Sigmoid colon (tissue), 7 donors: ENCODE results near the gene ATP4B. TPM values are rescaled to one million over a fixed set of nuclear protein-coding genes. Genes with fewer than 3 reads are reported as not detected.
A peak's percentile ranks its signal among the peaks of the same experiment; 100 is the strongest.

Source experiments
- DNase-seq: peaks from one replicate; pipeline ENCODE4 v3.0.0-alpha.2; 2019
- H3K27ac ChIP-seq, 4 donors: fragments of 200-600 bp; sonication (generic); one replicate each; pipeline ENCODE4 v1.5.1; 2016 to 2019; ENCODE audit warnings: mild to moderate bottlenecking in 1 of 4
- H3K27me3 ChIP-seq, 3 donors: fragments of 200-600 bp; sonication (generic); one replicate each; pipeline ENCODE4 v1.5.1; 2019; ENCODE audit warnings: mild to moderate bottlenecking in 1 of 3
- H3K36me3 ChIP-seq, 4 donors: fragments of 200-600 bp; sonication (generic); one replicate each; pipeline ENCODE4 v1.5.1; 2016 to 2019
- H3K4me1 ChIP-seq, 4 donors: fragments of 200-600 bp; sonication (generic); one replicate each; pipeline ENCODE4 v1.5.1; 2017 to 2019
- H3K4me3 ChIP-seq, 4 donors: fragments of 200-600 bp; sonication (generic); one replicate each; pipeline ENCODE4 v1.5.1; 2017 to 2019; ENCODE audit warnings: mild to moderate bottlenecking in 2 of 4, moderate library complexity in 1 of 4
- H3K9me3 ChIP-seq, 4 donors: fragments of 200-600 bp in 3 of 4; sonication (generic) in 3 of 4; one replicate each; pipeline versions ENCODE4 v1.5.1 to v1.6.1; 2013 to 2019
- CTCF ChIP-seq, 4 experiments: fragments of 450-650 bp in 3 of 4; fragments of 200-600 bp in 1 of 4; IDR thresholded peaks; one replicate each; pipeline ENCODE4 v1.5.1; 2016 to 2019; ENCODE audit warnings: antibody characterized with exemption in 4 of 4, mild to moderate bottlenecking in 3 of 4, moderate library complexity in 2 of 4
- EP300 ChIP-seq, 4 donors: sonication (generic); formaldehyde crosslinking; IDR thresholded peaks; one replicate each; pipeline ENCODE4 v1.6.1; 2017; ENCODE audit warnings: antibody characterized with exemption in 4 of 4
- POLR2A ChIP-seq, 2 donors: fragments of 450-650 bp; IDR thresholded peaks; one replicate each; pipeline ENCODE4 v1.6.1; 2016; ENCODE audit warnings: antibody characterized with exemption in 2 of 2, mild to moderate bottlenecking in 2 of 2, moderate library complexity in 2 of 2
- POLR2AphosphoS5 ChIP-seq, 4 donors: sonication (generic); formaldehyde crosslinking; IDR thresholded peaks; one replicate each; pipeline ENCODE4 v1.6.1; 2017; ENCODE audit warnings: antibody characterized with exemption in 4 of 4
- WGBS, 2 donors: extraction: QIAGEN DNeasy Blood & Tissue Kit; methylation state at CpG; one replicate each; pipeline ENCODE4 v1.1.7; 2013; 5-methylcytosine and 5-hydroxymethylcytosine counted together
- intact Hi-C: fragments of 100-400 bp; cut with DNase I; formaldehyde crosslinking; loops from one replicate; pipeline ENCODE4 v1.15.1; 2023
- polyA plus RNA-seq, 3 donors: library from polyadenylated mRNA; stranded (reverse); fragments of 200-250 nt; gene quantifications; one replicate each; pipeline ENCODE4 v1.2.3, GENCODE V29; 2013
- total RNA-seq, 4 donors: library from RNA; depleted of rRNA; stranded (reverse); fragments of >200 nt; gene quantifications; one replicate each; pipeline ENCODE4 v1.1.0, GENCODE V29; 2016
- donor health status: healthy with polysubstance abuse.
- donor health status: Bipolar disorder and iron deficiency.
- donor health status: healthy.

Gene ATP4B
- total and polyA plus RNA-seq, 7 donors, result not detected

GRCh38 chr13:113655346-113656002, 2.5 kb downstream of the ATP4B start:
- WGBS, 2 donors, result 88 to 90% methylated on average over 15 of the region's 15 CpGs
- H3K36me3 ChIP-seq, result no peaks in the 10 kb centered on the region
- no peaks in the 10 kb centered on the region for H3K27me3 ChIP-seq
- TF ChIP-seq POLR2A (IDR thresholded peaks at IDR 0.05) (no peak), CTCF (IDR thresholded peaks at IDR 0.05) (no peak), POLR2AphosphoS5 (IDR thresholded peaks at IDR 0.05) (no peak), EP300 (IDR thresholded peaks at IDR 0.05) (no peak)
- intact Hi-C loops, result no loop called here
- no peaks in the 10 kb centered on the region for H3K9me3 ChIP-seq
- no peaks in the 10 kb centered on the region for H3K4me1 ChIP-seq
- H3K4me3 ChIP-seq, result no peak overlapping the region
- DNase-seq, result peak; percentile 45
- H3K27ac ChIP-seq, result no peak overlapping the region

GRCh38 chr13:113654591-113655345, 3.2 kb downstream of the ATP4B start:
- H3K9me3 ChIP-seq, result no peaks in the 10 kb centered on the region
- H3K4me1 ChIP-seq, result no peaks in the 10 kb centered on the region
- H3K4me3 ChIP-seq, result no peak overlapping the region
- H3K27me3 ChIP-seq, result no peaks in the 10 kb centered on the region
- DNase-seq, result peak; percentile 42
- TF ChIP-seq POLR2AphosphoS5 (IDR thresholded peaks at IDR 0.05), result no peak
- no peak for TF ChIP-seq POLR2A (IDR thresholded peaks at IDR 0.05)
- no peak for TF ChIP-seq CTCF (IDR thresholded peaks at IDR 0.05)
- TF ChIP-seq EP300 (IDR thresholded peaks at IDR 0.05), result no peak
- no peaks in the 10 kb centered on the region for H3K36me3 ChIP-seq
- no peak overlapping the region for H3K27ac ChIP-seq
- intact Hi-C loops, result no loop called here
- WGBS, 2 donors, result 91% methylated on average over 39 of the region's 39 CpGs

GRCh38 chr13:113654175-113654560, 3.8 kb downstream of the ATP4B start:
- Histone ChIP-seq H3K9me3 (no peaks in the 10 kb centered on the region), H3K4me1 (no peaks in the 10 kb centered on the region), H3K4me3 (no peak overlapping the region), H3K27ac (no peak overlapping the region), H3K36me3 (no peaks in the 10 kb centered on the region), H3K27me3 (no peaks in the 10 kb centered on the region)
- peak; percentile 30 for DNase-seq
- TF ChIP-seq POLR2A (IDR thresholded peaks at IDR 0.05) (no peak), EP300 (IDR thresholded peaks at IDR 0.05) (no peak), CTCF (IDR thresholded peaks at IDR 0.05) (no peak), POLR2AphosphoS5 (IDR thresholded peaks at IDR 0.05) (no peak)
- intact Hi-C loops, result no loop called here
- WGBS, 2 donors, result 75 to 83% methylated on average over 9 of the region's 9 CpGs

- Histone ChIP-seq H3K27ac (no peak overlapping the region), H3K4me1 (no peaks in the 10 kb centered on the region), H3K9me3 (no peaks in the 10 kb centered on the region), H3K36me3 (no peaks in the 10 kb centered on the region), H3K27me3 (no peaks in the 10 kb centered on the region), H3K4me3 (no peak overlapping the region)
- intact Hi-C loops, result no loop called here
- DNase-seq, result peak; percentile 43
- 63 to 66% methylated on average over 24 of the region's 24 CpGs for WGBS, 2 donors
- TF ChIP-seq POLR2A (IDR thresholded peaks at IDR 0.05) (no peak), CTCF (IDR thresholded peaks at IDR 0.05) (no peak), POLR2AphosphoS5 (IDR thresholded peaks at IDR 0.05) (no peak), EP300 (IDR thresholded peaks at IDR 0.05) (no peak)
Observed at GRCh38 chr13:113653264-113654174, 4.5 kb downstream of the ATP4B start.
